Limb (tissue), 2 donors: ENCODE measurements around the gene TPSG1.
A peak's percentile ranks its signal among the peaks of the same experiment; 100 is the strongest.
"Not testable (repeated sequence)": the region's sequence is repeated elsewhere in the genome, so short reads cannot be mapped to it uniquely, and the experiment has no call there.

Source experiments
- DNase-seq, 2 donors: peaks; one replicate each; pipeline ENCODE4 v3.0.0-alpha.2; 2016; ENCODE audit errors: extremely low spot score in 2 of 2

Gene TPSG1

DNA sequence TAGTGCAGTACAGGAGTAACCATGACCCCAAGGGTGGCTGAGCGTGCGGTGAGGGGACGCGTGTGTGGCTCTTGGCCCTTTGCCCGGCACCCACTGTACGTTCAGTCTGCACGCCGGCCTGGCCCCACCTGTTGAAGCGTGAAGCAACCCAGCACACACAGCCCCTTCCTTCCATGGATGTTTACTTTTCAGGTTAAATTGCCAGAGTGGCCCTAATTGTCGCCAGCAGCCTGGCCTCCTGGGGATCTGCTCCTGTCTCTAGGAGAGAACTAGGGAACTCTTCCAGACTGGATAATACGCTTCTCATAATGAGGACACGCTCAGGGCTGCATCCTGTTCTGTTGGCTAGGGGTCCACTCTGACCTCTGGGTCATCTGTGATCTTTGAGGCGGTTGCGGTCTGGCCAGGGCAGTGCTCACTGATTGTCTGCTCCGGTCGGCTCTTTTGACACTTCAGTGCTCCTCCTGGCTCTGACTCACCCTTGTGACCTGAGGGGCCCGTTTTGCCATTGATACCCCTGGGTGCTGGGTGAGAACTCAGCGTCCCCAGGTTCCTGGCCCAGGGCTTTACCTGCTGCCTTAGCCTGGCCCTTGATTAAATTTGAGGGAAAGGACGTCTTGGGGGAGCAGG lies 27.7 kb downstream of the TPSG1 start:
- DNase-seq: no peak

DNA sequence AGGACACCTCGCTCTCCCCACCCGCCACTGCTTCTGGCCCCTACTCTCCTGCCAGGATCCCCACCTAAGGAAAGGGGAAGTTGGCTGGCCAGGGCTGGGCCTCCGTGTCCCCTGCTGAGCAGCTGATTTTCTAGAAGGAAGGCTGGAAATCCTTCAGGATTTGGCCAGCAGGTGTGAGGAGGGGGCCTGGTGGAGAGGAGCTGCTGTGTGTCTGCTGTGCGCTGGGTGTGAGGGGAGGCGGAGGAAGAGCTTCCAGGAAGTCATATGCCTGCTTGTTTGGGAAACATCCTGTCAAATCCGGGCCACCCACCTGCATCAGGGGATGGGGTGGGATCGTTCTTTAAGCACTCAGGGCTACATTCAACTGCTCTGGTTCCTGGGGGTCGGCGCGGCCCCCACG lies 28.6 kb downstream of the TPSG1 start:
- no peak for DNase-seq

DNA sequence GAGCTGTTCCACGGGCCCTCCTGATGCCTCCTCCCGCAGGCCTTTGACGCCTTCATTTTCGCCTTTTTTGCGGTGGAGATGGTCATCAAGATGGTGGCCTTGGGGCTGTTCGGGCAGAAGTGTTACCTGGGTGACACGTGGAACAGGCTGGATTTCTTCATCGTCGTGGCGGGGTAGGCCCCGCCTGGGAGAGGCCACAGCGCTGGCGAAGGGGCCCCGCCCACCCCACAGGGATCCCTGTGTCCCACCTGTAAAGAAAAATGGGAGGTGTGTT lies 29.7 kb downstream of the TPSG1 start:
- no peak for DNase-seq

DNA sequence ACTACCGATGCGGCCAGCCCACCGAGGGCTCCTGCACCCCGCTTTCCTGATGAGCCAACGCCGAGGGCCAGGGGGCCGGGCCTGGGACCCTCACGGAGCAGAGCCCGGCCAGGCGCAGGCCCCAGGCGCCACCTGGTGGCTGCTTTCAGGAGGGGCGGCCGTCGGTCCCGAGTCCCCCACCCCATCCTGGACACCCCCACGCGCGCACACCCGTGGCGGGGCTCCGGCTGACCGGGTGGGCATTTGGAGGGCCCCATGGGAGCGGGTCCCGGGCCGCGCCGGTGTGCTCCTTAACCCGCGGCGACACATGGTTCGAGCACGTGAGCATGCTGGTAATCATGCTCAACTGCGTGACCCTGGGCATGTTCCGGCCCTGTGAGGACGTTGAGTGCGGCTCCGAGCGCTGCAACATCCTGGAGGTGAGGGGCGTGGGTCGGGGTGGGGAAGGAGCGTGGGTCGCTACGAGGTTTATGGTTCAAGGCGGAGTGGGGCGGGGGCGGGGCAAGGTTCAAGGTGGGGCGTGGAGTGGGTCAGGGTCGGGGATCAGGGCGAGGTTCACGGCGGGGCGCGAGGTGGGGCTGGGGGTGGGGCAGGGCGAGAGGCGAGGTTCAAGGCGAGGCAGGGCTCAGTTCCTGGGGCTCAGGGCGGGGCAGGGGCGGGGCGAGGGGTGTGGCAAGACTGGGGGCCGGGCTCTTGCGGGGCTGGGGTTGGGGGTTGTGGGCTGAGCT lies 30.2 kb downstream of the TPSG1 start:
- peak in 1 of 2 donors; percentile 72 for DNase-seq

DNA sequence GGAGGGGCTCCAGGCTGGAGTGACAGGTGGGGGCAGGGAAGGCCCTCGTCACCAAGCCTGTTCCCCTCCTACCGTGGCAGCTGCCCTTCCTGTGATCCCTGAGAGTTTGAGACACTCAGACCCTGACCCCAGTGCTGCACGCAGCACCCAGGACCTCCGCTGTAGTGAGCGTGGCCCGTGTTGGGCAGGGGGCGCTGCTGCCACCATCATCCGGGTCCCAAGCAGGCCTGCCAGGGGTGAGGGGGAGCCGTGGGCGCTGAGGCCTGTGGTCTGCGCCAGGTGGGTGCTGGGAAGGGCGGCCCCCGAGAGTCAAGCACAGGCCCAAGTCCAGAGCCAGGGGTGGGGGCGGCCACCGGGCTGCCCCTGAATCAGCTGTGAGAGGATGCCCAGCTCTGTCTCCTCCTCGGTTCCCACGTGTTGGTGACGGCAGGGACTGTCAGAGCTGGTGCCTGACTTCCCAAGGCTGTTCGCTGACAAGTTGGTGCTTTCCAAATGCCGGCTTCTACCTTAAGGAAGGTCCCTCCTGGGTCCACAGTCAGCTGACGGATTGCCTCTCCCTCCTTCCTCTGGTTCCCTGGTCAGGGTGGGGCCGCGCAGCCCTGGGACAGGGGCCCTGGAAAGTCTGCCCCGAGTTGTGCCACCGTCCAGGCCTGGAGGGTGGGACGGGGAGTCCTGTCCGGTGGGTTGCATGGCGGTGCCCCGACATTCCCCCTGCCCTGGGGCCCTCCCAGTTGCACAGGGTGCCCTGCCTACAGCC lies 31.1 kb downstream of the TPSG1 start:
- no peak for DNase-seq

DNA sequence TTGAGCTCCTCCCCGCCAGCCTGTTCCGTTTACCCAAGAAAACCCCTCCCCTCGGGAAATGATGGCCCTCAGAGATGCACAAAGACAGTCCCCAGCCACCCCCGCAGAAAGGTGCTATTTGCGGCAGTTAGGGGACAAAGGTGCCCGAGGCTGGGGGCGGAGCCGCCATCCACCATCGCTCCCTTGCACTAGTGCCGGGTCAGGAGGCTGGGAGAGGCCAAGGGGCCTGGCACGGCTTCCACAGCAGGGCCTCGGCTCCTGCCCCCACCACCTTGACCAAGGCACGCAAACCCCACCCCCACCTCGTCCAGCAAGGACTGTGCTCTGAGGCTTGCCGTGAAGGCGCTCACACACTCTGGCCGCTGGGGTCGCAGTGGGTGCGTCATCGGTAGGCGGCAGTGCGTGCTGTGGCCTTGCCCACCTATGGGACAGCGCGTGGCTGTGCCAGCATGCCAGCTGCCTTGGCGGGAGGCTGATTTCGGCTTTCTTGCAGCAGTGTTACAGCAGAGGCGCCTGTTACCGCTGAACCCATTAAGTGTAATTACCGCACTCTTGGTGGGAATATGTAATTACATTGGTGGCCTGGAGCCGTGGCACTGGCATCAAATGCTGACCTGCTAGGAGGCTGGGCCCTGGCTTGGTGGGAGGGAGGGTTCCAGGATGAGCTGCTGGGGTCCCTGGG lies 31.8 kb downstream of the TPSG1 start:
- no peak for DNase-seq

DNA sequence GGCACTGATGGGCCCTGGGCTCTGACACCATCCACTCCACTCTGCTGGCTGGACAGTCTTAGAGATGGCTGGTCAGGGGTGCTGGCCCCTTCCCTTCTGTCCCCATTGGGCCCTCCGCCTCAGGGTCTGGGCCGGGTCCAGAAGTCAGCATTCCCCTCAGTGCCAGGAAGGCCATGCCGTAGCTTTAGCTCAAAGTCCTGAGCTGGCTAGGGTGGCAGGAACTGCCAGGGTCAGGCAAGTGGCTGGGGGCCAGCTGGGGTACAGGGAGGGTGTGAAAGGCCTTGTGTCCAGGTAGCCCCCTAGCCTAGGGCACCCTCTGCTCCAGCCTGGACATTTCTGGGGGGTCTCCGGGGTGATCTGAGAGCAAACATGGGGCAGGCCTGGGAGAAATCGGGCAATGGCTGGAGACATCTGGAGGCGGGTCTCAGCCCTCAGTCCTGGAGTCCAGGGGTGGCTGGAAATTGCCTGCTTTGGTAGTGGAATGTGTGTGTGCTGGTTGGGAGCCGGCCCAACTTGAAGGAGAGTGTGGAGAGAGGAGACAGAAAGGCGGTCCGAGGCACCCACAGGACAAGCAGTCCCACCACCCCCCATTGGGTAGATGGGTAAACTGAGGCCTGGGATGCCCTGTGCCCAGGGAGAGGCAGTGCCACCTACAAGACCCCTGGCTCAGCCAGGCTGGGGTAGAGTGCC lies 32.5 kb downstream of the TPSG1 start:
- DNase-seq: no peak

DNA sequence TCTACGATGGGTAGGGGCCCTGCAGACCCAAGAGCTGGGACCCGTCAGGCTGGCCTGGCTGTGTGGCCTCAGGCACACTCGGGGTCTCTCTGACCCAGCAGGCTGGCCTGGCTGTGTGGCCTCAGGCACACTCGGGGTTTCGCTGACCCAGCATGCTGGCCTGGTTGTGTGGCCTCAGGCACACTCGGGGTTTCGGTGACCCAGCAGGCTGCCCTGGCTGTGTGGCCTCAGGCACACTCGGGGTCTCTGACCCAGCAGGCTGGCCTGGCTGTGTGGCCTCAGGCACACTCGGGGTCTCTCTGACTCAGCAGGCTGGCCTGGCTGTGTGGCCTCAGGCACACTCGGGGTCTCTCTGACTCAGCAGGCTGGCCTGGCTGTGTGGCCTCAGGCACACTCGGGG lies 34.3 kb downstream of the TPSG1 start:
- not testable (repeated sequence) for DNase-seq

DNA sequence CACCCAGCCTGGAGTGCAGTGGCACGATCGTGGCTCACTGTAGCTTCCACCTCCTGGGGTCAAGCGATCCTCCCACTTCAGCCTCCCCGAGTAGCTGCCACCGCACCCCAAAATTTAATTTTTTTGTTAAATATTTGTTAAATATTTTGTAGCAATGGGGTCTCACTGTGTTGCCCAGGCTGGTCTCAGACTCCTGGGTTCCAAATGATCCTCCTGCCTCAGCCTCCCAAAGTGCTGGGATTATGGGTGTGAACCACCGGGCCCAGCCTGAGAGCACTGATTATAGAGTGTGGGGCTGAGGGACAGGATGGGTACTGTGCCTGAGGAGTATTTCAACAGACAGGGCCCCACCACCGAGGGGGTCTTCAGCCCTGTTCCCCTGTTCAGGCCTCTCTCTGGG lies 35.6 kb downstream of the TPSG1 start:
- DNase-seq: no peak

DNA sequence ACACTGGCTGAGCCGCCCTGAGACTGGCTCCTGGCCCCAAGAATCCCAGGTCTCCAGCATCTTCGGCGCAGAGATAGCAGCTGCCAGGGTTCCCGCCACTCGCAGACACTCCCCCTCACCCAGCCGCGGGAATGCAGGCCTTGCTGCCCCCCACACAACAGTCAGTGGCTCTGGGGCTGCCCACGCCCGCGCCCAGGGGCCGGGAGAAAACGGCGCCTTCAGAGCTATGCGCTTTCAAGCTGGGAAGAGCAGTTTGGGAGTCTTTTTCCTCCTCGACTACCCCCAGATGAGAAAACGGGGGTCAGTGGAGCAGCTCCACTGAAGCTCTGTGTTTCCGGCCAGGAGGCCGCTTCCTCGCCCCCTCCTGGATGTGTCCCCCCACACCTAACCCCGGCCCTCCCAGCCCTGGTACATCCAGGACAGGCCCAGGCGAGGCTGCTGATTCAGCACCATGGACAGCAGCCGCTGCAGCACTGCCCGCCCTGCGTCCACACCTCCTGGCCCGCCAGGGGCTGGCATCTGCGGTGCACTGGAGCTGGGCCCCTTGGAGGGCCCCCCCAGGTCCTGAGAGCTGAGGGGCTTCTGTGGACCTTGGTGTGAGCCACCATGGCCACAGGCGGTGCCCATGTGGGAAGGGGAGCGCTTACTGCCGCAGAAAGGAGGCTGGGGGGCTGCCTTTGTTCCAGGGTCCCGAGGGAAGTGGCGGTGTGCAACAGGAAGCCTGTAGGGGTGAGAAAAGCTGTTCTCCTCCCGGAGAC lies 36.5 kb downstream of the TPSG1 start:
- peak; percentile 30 to 78 for DNase-seq

DNA sequence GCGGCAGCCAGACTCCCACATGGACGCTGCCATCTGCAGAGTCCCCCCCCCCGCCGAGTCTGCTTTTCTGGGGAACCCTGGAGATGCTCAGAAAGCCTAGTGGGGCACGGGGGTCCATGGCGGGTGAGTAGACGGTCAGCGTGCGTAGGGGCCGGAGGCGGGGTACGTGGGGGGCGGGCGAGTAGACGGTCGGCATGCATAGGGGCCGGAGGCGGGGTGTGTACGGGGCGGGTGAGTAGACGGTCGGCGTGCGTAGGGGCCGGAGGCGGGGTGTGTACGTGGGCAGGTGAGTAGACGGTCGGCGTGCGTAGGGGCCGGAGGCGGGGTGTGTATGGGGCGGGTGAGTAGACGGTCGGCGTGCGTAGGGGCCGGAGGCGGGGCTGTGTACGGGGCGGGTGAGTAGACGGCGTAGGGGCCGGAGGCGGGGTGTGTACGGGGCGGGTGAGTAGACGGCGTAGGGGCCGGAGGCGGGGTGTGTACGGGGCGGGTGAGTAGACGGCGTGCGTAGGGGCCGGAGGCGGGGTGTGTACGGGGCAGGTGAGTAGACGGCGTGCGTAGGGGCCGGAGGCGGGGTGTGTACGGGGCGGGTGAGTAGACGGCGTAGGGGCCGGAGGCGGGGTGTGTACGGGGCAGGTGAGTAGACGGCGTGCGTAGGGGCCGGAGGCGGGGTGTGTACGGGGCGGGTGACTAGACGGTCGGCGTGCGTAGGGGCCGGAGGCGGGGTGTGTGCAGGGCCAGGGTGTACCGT lies 39.4 kb downstream of the TPSG1 start:
- DNase-seq: not testable (repeated sequence)

DNA sequence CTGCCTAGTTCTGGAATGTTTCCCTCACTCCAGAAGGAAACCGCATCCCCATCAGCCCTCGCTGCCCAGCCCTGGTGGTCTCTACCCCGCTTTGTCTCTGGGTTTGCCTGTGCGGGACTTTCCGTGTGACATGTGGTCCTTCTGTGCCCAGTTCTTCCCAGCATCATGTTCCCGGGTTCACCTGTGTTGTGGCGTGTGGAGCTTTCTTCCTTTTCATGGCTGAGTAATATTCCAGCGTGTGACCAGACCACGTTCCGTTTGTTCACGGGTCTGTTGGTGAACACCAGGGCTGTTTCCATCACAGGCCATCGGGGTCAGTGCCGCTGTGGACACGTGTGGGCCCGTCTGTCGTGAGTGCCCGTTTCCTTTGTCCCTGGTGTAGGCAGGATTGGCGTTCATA lies 40.1 kb downstream of the TPSG1 start:
- DNase-seq: no peak

DNA sequence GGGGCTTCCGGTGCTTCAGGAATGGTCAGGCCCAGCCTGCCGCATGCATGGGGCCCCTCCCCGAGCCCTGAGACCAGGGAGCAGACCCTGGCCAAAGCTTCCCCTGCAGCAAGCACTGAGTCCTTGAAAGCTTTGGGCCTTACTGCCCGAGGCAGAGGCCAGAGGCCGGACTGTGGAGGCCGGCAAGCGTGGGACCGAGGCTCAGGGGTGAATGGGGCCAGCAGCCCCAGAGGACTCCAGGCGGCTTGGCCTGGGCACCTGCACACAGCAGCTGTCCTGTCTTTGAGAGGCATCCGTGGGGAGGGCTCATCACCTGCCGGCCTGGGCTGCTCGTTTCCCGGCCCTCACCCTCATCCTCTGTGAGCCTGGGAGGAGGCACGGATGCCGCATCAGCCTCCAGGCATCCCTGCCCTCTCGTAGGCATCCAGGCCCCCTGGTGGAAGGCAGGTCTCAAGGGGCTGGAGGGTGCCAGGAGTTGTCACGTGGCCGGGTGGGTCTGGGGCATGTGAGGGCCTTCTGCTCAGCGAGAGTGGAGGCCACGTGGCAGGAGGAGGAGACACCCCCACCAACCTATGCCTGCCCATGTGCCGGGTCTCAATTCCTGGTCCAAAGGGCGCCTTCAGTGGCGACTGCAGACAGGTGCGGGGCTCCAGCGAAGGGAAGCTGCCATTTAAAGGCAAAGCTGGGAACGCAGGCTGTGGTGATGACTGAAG lies 40.8 kb downstream of the TPSG1 start:
- DNase-seq: no peak

DNA sequence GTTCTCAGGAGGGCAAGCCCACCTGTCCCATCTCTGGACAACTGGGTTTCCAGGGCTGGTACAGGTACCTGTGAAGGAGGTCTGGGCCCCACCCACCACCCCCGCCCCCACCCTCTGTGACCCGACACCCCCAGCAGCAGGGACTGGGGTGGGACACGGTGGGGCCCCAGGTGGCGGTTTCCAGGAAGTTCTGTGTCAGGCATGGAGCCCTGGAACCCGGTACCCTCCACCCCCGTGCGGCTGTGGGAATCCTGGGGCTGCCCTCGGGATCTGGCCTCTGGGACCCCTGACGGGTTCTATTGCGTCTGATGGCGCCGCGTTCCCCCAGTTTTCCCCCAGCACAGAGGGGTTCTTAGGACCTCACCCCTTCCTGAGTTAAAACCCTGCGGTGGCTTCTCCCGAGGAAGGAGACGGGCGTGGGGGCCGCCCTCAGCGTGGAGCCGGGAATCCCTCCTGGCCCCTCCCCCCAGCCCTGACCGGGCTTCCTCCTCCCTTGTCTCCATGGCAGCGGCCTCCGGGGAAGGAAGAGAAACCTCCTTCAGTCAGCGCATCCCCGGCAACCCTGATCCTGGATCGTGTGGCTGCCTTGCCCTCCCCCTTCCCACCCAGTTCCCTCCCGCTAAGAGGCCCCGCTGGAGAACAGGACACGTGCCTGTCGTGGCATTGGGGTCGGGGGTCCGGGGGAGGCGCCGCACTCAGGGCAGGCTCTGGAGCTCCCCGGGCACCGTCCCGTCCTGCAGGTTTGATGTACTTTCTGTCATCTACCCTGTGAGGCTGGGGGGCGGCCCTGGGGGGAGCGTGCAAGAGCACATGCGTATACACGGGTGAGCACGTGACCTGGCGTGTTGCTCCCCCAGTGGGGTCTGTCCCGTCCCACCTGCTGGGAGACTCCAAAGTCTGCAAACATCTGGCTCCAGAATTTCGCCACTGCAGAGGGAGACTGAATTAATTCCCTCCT lies 41.8 kb downstream of the TPSG1 start:
- DNase-seq: peak; percentile 20 to 69

DNA sequence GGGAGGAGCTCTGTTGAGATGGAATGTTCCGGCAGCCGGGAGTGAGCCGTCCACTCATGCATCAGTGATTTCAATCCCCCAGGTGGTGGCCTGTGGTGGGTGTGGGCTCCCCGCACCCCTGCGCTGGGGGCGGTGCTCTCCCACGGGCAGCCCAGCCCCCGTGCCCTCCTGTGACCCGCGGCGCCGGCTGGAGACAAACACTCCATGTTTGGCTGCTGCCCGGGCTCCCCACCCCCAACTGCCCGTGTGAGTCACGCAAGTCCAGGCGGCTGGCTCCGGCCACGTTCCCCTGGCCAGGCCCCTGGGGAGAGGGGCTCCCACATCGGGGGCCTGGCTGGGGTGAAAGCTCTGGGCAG lies 42.8 kb downstream of the TPSG1 start:
- no peak for DNase-seq

DNA sequence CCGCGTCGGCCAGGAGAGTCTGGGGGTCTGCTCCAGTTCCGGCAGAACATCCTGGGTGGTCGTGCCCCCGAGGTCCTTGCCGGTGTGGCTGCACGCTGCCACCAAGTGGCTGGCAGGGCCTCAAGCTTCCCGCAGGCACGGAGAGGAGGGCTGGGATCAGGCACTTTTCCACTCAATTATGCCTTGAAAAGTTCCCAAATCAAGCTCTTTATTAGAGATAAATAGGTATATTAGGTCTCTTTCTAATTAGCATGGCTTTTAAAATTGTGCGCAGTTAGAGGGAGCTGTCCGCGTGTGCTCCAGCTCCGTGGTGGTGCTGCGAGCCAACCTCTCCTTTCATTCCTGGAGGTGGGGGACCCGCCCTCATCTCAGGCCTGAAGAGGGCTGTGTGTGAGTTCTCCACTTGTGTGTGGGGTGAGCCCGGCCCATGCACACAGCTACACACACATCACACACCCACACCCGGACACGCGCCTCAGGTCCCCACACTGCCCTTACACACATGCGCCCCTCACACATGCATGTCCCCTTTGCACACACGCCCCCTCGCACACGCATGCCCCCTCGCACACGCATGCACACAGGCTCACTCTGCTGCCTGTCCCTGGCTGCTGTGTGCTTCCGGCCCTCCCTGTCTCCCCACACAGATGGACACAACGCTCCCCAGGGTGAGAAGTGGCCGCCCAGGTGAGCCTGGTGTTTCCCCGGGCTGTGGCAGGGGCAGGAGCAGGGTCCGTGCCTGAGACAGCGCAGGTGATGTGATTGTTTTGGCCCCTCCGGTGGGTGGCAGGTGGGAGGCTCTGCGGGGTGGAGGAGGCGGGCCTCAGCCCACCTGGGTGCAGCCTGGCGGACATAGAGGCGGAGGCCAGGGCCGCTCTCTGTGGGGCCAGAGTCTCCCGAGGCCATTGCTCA lies 43.4 kb downstream of the TPSG1 start:
- DNase-seq: no peak
